Measurements from ENCODE around the gene ARL15.

Gene ARL15

GRCh38 chr5:53943938-53944337, 366.4 kb downstream of the ARL15 start:
- Histone ChIP-seq H3K27me3 (ENCODE audit: low read depth, low read length) (no peaks in the 10 kb centered on the region), H3K9ac (ENCODE audit: low read length) (no peak overlapping the region), H4K20me1 (ENCODE audit: insufficient read depth, low read length) (no peaks in the 10 kb centered on the region), H3K4me2 (ENCODE audit: low read length) (no peak overlapping the region), H3K27ac (ENCODE audit: low read length) (no peak overlapping the region), H3K4me1 (ENCODE audit: low read length) (no peaks in the 10 kb centered on the region), H3K36me3 (replicated peaks; ENCODE audit: low read depth, low read length) (no peaks in the 10 kb centered on the region), H3K4me3 (ENCODE audit: low read length) (no peak overlapping the region), H3K9me3 (ENCODE audit: insufficient read depth, low read length) (no peaks in the 10 kb centered on the region), H3K79me2 (ENCODE audit: low read length) (no peaks in the 10 kb centered on the region), H2AFZ (ENCODE audit: low read depth, low read length) (no peak overlapping the region)
- TF ChIP-seq EZH2phosphoT487 (IDR thresholded peaks at IDR 0.05; ENCODE audit: low read depth) (no peak), CTCF (IDR thresholded peaks at IDR 0.05; ENCODE audit: low read depth, low read length) (no peak)

GRCh38 chr5:53942724-53943123, 367.6 kb downstream of the ARL15 start:
- no peak overlapping the region for H3K9ac ChIP-seq (ENCODE audit: low read length)
- H3K36me3 ChIP-seq (replicated peaks; ENCODE audit: low read depth, low read length), result no peaks in the 10 kb centered on the region
- no peak overlapping the region for H3K4me2 ChIP-seq (ENCODE audit: low read length)
- H3K27me3 ChIP-seq (ENCODE audit: low read depth, low read length), result no peaks in the 10 kb centered on the region
- TF ChIP-seq CTCF (IDR thresholded peaks at IDR 0.05; ENCODE audit: low read depth, low read length) (no peak), EZH2phosphoT487 (IDR thresholded peaks at IDR 0.05; ENCODE audit: low read depth) (no peak)
- no peaks in the 10 kb centered on the region for H3K79me2 ChIP-seq (ENCODE audit: low read length)
- H3K4me1 ChIP-seq (ENCODE audit: low read length), result no peaks in the 10 kb centered on the region
- no peaks in the 10 kb centered on the region for H3K9me3 ChIP-seq (ENCODE audit: insufficient read depth, low read length)
- no peak overlapping the region for H3K27ac ChIP-seq (ENCODE audit: low read length)
- no peak overlapping the region for H2AFZ ChIP-seq (ENCODE audit: low read depth, low read length)
- H4K20me1 ChIP-seq (ENCODE audit: insufficient read depth, low read length), result no peaks in the 10 kb centered on the region
- H3K4me3 ChIP-seq (ENCODE audit: low read length), result no peak overlapping the region

GRCh38 chr5:53940921-53941320, 369.5 kb downstream of the ARL15 start:
- TF ChIP-seq EZH2phosphoT487 (IDR thresholded peaks at IDR 0.05; ENCODE audit: low read depth) (no peak), CTCF (IDR thresholded peaks at IDR 0.05; ENCODE audit: low read depth, low read length) (no peak)
- H3K9me3 ChIP-seq (ENCODE audit: insufficient read depth, low read length), result no peaks in the 10 kb centered on the region
- no peaks in the 10 kb centered on the region for H3K27me3 ChIP-seq (ENCODE audit: low read depth, low read length)
- H3K9ac ChIP-seq (ENCODE audit: low read length), result no peak overlapping the region
- H3K36me3 ChIP-seq (replicated peaks; ENCODE audit: low read depth, low read length), result no peaks in the 10 kb centered on the region
- no peaks in the 10 kb centered on the region for H3K4me1 ChIP-seq (ENCODE audit: low read length)
- no peak overlapping the region for H3K4me2 ChIP-seq (ENCODE audit: low read length)
- H3K79me2 ChIP-seq (ENCODE audit: low read length), result no peaks in the 10 kb centered on the region
- no peak overlapping the region for H3K4me3 ChIP-seq (ENCODE audit: low read length)
- H2AFZ ChIP-seq (ENCODE audit: low read depth, low read length), result no peak overlapping the region
- H3K27ac ChIP-seq (ENCODE audit: low read length), result no peak overlapping the region
- H4K20me1 ChIP-seq (ENCODE audit: insufficient read depth, low read length), result no peaks in the 10 kb centered on the region

GRCh38 chr5:53937467-53937866, 372.9 kb downstream of the ARL15 start:
- Histone ChIP-seq H3K4me1 (ENCODE audit: low read length) (no peaks in the 10 kb centered on the region), H3K9me3 (ENCODE audit: insufficient read depth, low read length) (no peaks in the 10 kb centered on the region), H4K20me1 (ENCODE audit: insufficient read depth, low read length) (no peaks in the 10 kb centered on the region), H3K36me3 (replicated peaks; ENCODE audit: low read depth, low read length) (no peaks in the 10 kb centered on the region), H3K79me2 (ENCODE audit: low read length) (no peaks in the 10 kb centered on the region), H3K27me3 (ENCODE audit: low read depth, low read length) (no peaks in the 10 kb centered on the region), H3K27ac (ENCODE audit: low read length) (no peak overlapping the region), H2AFZ (ENCODE audit: low read depth, low read length) (no peak overlapping the region), H3K4me2 (ENCODE audit: low read length) (no peak overlapping the region), H3K4me3 (ENCODE audit: low read length) (no peak overlapping the region), H3K9ac (ENCODE audit: low read length) (no peak overlapping the region)
- TF ChIP-seq EZH2phosphoT487 (IDR thresholded peaks at IDR 0.05; ENCODE audit: low read depth), result no peak
- no peak for TF ChIP-seq CTCF (IDR thresholded peaks at IDR 0.05; ENCODE audit: low read depth, low read length)

Data from OCI-LY3 (cell line).